GM18526 (cell line): ENCODE data around the gene CBLB.

Source experiments
- POLR2A ChIP-seq: IDR thresholded peaks from 3 replicates; pipeline ENCODE4 v1.6.1; 2011; ENCODE audit not compliant: insufficient read length; ENCODE audit errors: extremely low read depth

Gene CBLB

GRCh38 chr3:105629718-105630117 is 239.1 kb downstream of the CBLB start:
- no peak for TF ChIP-seq POLR2A

- no peak for TF ChIP-seq POLR2A
Observed at GRCh38 chr3:105626739-105627138, 242.1 kb downstream of the CBLB start.

- TF ChIP-seq POLR2A = no peak
Observed at GRCh38 chr3:105622169-105622568, 246.6 kb downstream of the CBLB start.

GRCh38 chr3:105620236-105620635 is 248.6 kb downstream of the CBLB start:
- no peak for TF ChIP-seq POLR2A

- TF ChIP-seq POLR2A = no peak
Observed at GRCh38 chr3:105619651-105620050, 249.2 kb downstream of the CBLB start.

- no peak for TF ChIP-seq POLR2A
Observed at GRCh38 chr3:105618556-105618955, 250.3 kb downstream of the CBLB start.

GRCh38 chr3:105616374-105617121 is 252.3 kb downstream of the CBLB start:
- TF ChIP-seq POLR2A = no peak

GRCh38 chr3:105615814-105616213 is 253.0 kb downstream of the CBLB start:
- no peak for TF ChIP-seq POLR2A

- TF ChIP-seq POLR2A = no peak
Observed at GRCh38 chr3:105614288-105615030, 254.4 kb downstream of the CBLB start.

GRCh38 chr3:105613120-105613519 is 255.7 kb downstream of the CBLB start:
- TF ChIP-seq POLR2A = no peak

- no peak for TF ChIP-seq POLR2A
Observed at GRCh38 chr3:105611304-105612192, 257.3 kb downstream of the CBLB start.

GRCh38 chr3:105610473-105610872 is 258.3 kb downstream of the CBLB start:
- no peak for TF ChIP-seq POLR2A

- no peak for TF ChIP-seq POLR2A
Observed at GRCh38 chr3:105608623-105609022, 260.2 kb downstream of the CBLB start.

- TF ChIP-seq POLR2A = no peak
Observed at GRCh38 chr3:105606016-105606415, 262.8 kb downstream of the CBLB start.
